Activated CD4-positive, alpha-beta T cell treated with anti-CD3 and anti-CD28 coated beads, Interleukin-10, Interleukin-2, amounts not matched to agents 100 ng/mL and 50 ng/mL, durations not matched to agents 16 hours and 8 hours (primary cell): ENCODE measurements around the gene CRABP1.

Source experiments
- DNase-seq: peaks from one replicate; pipeline ENCODE4 v3.0.0-alpha.2; 2020

The CRABP1 gene

DNA sequence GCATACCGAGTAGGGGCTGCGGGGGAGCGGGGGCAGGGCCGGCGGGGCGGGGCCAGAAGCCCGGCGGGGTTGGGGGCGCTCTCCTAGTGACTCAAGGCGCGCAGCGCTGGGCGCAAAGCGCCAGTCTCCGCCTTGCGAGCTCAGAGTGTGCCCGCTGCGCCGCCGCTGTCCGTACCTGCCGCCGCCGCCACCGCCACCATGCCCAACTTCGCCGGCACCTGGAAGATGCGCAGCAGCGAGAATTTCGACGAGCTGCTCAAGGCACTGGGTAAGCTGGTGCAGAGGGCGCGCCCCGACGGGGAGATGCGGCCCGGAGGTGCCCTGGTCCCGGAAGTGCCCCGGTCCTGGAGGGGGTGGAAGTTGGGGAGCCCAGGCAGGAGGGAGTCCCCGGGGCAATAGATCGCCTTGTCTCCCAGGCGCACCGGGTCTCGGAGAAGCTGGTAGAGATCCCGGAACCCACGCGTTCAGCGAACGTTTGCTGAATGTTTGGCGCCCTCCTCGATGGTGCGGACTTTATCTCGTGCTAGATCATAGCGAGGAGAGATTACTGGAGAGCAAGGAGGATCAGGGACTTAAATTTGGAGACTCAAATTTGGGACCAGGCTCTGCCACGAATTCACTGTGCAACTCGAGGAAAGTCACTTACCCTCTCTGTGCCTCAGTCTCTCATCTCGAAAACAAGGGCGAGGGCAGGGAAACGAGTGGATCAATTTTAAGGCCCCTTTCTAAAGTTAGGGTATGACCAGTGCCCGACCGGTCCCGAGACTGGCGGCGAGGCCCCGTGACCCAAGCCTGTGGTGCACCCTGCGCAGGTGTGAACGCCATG, at the start of gene CRABP1:
TSS of gene CRABP1 (plus strand) at position 123 of the 826 bp plus-strand sequence. CDS start at position 199, 76 bp downstream.
- DNase-seq, result peak; percentile 9

DNA sequence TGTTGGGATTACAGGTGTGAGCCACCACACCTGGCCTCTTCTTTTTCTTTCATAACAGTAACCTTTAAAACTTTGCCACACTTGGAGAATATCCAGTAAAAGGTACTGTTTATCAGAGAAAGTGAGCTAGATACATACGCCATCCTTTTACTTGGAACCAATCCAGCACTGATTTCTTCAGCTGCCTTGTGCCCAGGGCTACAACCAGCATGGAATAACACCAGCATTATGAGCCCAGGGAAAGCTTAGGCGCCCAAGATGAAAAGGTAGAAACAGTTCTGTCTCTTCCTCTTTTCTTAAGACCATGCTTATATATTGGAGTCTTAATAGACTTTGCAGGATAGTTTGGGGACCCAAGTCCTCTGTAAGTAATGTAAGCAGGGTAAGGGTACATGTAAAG, 49.1 kb upstream of the CRABP1 start:
- DNase-seq, result no peak

DNA sequence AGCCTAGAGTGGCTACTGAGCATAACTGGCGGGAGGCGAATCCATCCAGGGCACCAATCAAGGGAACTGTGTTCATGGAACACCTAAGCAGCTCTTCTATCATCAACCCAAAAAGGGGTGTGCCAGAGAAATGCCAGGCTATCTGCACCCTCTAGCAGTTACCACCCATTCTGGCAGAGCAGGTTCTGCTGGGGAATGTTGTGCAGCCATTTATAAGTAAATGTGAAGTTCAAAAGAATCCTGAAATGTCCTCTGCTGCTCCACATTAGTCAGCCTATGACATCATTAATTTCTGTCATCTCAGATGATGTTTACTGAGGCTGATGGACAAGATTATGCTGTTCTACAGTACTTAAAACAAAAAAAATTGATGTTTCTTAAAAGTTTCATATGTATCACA, 48.5 kb upstream of the CRABP1 start:
- no peak for DNase-seq

DNA sequence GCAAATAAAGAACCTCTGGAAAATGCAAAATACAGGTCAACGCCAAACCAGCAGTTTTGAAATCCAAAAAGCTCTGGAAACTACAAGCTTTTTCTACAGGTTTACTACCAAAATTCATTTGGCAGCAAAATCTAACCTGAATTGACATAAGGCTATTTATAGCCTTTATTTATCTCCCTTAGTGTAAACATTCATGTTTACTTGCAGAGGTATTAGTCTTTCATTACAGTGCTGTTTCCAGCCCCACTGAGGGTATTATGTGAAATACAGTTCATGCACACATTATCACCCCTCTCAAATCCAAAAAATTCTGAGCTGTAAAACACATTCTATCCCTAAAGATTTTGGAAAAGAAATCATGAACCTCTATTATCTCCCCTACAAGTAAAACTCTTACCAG, 47.9 kb upstream of the CRABP1 start:
- DNase-seq, result no peak

DNA sequence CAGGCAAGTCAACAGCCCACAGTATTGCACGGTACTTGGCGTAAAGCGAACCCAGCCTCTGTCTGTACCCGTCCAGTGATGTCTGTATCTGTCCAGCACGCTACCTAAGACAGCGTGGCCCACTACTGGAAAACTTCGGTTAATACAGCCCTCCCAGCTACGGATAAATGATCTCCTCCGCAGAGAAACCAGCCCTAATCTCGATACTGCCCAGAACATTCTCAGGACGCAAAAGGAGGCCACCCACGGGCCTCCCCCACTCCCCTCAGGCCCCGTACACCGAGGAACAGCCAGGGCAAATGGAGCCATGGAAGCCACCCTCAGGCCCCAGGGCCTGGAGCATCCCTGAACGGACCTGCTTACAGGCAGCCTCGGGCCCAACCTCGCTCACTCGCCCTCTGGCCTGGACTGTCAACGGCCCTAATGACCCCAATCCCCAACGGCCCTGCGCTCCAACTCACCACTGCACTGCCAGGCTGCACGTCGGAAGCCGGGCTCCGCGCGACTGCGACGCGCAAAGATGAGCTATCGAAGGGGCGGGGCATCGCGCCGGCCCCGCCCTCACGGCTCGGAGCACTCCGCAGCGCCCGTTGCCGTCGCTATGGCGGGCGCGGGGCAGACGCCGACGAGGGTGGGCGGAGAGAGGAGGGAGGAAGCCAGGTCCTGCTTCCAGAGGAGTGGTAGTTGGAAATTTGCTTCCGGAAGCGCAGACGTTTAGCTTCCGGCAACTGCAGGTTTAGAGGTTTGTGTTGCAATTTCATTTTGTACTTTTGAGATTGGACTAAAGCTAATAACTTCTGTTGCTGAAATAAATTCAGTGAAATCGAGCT, 40.8 kb upstream of the CRABP1 start, which contains the start of gene SKIC8:
TSS of gene SKIC8 (minus strand) at position 509 of the 830 bp plus-strand sequence. CDS start 3,923 bp downstream, outside the sequence.
- DNase-seq, result peak; percentile 96

DNA sequence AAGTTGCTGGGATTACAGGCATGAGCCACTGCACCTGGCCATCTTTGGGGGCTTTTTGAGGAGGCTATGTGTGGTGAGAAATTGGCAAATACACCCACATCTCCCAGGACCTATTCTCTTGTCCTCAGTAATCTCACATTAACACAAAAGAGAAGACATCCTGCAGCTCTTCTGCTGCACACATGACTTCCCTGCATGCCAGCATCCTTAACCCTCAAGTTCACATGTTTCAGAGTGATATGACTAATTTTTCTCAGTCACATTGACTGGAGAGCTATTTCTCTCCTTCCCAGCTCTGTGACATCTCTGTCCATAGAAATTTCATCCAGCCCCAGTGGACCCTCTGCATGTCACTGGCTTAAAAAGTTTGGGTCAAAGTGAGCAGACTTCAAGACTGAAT, 38.8 kb upstream of the CRABP1 start:
- peak; percentile 38 for DNase-seq

DNA sequence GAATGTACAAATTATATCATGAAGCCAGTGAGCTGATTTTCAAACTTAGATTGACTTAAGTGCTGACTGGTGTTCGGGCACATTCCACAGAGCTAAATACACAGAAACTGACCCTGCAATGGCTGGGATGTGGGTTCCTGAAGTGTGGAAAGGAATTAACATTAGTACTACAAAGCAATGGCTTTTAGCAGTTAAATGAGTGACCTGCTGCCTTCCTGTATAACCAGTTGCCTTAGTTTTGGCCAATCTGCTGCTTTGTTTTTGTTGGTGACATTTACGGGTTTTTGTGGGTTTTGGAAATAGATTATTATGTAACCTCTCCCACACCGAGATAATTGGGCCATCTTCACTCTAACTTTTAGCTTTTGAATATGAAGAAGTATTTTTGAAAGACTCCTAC, 38.3 kb upstream of the CRABP1 start:
- DNase-seq, result no peak

DNA sequence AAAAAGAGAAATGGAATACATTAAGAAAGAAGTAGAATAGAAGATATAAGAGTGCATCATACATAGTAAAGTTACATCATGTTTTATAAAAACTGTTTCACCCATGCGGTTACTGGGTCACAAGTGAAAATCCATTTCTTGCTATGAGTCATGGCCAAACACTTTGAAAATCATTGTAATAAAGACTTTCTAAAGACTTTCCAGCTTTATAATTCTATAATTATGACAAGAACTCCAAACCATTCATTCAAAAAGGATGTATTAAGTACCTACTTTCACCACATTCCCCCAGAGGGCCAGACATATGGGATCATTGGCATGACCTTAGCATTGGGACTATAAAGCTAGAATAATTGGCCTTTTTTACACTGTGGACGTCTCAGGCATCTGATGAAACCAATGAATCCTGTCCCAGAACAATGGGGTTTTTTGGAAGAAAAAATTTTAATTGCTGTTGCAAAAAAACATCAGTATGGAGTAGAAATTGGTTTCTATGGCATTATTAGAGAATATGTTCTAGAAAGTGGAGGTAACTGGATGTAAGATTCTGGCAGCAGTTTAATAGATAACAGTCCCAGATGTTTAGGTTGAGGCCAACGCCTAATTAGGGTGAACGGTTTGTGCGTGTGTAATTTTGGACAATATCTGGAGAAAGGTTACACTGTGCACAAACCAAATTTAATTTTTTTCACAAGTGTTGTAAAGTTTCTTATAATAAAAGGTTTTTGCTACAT, 37.4 kb upstream of the CRABP1 start:
- peak; percentile 56 for DNase-seq

DNA sequence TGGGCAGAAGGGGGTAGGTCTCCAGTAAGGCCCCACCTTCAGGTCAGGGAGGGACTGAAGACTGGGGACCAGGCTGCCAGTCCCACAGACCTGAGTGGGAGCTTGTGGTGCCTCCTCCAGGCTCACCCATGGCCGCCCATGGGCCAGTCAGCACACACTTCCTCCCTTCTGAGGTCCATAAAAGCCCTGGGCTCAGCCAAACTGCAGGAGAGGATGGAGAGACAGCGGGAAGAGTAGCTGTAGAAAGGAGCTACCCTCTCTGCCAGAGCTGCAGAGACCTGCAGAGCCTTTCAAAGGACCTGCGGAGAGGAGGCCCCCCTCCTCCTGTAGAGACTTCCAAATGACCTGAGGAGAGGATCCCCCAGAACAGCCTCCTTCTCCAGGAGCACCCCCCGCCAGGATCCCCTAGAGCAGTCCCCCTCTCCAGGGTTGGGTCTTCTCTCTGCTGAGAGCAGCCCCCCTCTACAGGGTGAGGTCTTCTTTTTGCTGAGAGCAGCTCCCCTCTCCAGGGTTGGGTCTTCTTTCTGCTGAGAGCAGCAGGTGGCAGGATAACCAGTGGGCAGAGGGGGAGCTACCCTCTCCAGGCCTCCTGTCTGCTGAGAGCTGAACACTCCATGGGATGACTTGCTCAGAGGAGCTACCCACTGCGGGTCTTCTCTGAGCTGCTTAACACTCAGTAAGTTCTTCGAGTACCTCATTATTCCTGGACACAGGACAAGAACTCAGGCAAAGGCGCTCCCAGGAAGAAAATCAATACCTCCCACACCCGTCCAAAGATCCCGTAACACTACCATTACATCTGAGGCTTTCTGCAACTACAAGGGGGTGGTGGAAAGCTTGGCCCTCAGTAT, 35.7 kb upstream of the CRABP1 start:
- no peak for DNase-seq

DNA sequence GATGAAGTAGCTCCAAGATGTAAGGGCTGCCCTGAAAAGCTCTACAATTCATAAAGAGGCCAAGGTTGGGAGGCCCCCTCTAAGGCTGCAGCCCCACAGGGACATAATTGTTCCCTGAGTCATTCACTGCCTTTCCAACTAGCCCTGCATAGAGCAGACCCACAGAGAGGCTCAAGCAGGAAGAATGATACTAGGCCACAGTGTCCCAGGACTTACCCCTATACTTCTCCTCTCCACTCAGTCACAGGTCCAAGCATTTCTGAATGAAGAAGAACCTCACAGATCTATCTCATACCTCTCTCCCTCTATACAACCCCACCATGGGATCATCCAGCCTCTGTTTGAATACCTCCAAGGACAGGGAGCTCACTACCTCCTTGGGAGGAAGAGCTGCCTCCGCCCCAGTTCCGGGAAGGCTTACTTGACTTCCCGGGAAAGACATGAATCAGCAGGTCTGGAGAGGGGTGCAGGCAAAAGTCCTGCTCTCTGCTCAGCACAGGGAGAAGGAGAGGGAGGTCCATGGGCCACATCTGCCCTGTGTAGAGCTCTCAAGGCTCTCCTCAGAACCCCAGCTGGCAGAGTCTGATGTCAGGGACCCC, 33.9 kb upstream of the CRABP1 start:
- no peak for DNase-seq

DNA sequence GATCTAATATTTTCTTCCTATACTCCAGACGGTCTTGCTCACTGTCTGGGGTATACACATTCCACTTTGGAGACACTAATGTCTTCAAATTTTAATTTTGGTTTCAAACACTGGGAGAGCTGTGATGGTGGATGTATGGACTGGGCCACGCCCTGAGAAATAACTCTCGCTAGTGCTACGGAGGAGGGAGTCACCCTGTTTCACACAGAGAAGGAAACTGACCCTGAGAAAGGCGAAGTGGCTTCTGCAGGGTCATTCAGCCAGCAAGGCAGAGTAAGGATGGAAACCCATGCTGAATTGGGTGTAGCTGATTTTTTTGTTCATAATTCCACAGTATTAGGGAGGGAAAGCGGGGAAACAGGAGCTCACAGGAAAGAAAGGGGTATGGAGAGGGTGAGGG, 32.2 kb upstream of the CRABP1 start:
- DNase-seq, result no peak

DNA sequence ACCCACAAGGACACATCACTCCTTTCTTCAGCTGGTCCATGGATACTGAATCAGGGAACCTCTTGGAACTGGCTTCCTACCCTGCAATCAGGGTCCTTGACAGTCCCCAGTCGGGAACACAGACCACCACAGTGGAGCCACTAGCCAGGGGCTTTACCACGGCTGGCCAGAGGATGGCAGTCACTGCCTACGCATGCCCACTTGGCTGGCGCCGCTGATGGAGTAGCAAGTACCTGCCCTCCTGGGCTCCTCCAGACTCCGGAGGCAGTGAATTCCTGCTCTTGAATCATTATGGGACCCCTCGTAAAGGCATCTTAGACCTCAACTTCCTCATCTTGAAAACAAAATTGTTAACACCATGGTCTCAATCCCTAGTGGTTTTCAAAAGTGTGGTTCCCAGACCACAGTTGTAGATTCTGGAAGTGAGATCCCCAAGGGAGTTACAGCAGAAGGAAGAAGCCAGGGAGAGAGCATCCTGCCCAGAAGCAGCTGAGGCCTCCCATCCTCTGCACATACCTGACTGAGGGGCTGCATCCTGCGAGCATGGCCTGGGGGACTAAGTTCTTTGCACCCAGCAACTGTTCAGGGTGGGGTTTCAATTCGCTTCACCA, 31.6 kb upstream of the CRABP1 start:
- peak; percentile 73 for DNase-seq

DNA sequence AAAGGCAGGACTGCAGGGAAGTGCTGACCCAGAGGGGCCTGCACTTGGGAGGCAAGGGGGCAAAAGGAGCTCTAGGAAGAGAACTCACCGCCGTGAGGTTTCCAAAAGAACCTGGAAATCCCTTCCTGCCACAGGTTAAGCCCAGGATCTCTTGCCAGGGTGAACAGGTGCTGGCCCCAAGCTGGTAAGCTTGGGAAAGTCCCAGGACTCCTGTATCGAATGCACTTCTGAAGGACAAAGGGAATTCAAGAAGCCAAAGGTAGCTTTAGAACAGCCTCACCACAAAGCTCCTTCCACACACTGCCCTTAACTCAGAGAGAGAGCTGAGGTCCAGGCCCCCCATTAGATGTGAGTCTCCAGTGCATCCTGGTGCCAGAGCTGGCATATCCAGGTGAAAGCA, 28.9 kb upstream of the CRABP1 start:
- DNase-seq, result no peak

DNA sequence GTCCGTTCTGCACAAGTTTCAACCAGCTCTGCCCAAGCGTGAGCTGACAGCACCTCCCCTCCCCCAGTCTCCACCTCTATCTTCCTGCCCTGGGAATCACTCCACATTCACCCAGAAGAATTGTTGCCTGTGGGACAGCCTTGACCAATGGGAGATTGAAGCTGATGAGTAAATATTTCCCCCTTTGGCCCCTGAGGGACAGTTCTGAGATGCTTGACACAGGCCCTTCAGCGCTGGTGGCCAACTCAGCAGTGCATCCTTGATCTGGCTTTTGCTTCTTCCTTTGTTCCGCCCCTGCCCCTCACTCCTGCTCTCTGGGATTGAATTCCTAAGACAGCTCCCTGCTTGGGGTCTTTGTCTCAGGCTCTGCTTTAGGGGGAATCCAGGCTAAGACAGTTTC, 27.6 kb upstream of the CRABP1 start:
- no peak for DNase-seq

DNA sequence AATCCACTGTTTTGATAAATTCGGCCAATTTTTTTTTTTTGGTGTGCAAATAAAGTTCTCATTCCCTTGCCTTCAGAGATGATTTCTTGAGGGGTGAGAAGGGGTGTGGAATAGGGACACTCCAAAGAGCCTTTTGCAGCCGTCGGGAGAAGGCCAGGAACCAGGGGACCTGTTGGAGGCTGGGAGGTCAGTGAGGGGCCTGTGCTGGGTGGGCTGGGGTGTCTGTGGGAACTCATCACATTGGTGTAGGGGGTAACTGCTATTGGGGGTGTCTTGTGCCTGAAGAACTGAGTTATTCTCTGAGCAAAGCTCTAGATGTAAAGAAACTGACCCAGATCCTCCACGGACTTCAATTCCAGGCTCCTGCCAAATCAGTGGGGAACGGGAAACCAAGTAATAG, 27.2 kb upstream of the CRABP1 start:
- DNase-seq, result no peak

DNA sequence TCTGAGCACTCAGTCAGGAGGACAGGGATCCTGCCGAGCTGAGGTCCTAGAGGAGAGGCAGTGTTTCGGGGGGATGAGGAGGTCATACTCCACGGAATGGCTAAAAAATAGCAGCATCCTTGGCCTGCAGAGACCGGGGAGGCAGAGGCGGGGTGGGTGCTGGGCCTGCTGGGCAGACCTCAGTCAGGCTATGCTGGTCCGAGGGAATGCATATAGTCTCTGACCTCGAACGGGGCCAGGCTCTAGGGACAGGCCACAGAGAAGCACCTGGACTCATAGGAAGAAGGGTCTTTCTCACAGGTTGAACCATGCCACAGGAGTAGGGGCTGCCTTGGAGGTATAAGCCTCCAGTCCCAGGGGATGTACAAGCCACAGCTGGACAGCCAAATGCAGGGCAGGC, 26.8 kb upstream of the CRABP1 start:
- no peak for DNase-seq

DNA sequence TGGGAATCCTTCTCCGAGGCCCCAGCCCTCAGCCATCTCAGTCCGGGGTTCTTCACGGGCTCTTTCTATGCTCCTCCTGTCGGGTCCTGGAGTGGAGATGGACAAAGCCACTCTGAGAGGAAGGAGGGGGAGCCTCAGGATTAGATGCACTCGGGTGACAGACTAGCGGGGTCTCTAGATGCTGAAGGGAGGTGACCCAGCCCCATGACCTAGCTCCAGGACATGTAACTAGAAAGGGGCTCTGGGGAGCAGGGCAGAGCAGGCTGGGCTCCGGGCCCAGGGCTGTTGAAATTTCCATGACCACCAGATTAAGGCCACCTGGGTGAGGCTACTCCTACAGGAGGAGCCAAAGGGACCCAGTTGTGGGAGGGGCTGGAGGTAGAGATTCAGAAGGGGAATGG, 26.0 kb upstream of the CRABP1 start:
- no peak for DNase-seq

DNA sequence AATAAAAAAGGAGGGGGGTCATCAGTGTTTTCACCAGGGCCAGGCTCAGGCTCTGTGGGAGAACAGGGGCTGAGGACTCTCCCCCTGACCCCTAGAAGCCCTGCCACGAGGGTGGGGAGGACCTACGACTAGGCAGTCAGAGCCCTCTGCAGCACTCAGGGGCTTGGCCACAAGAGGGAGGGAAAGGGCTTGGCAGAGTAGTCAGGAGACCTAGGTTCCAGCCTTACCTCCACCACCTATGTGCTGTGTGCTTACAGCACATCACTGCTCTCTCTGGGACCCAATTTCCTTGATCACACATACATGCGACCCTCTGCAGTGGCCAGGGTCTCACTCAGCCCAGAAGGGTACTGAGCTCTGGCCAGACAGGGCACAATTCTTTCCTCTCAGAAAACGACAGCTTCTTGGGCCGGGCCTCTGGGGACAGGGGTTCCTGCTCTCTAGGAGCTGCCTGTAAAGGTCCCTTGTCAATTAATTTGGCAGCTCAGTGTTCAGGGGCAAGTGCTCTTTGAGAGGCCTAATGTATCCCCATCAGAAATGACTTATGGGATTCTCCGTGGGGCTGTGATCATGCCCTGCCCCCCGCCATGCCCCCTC, 24.4 kb upstream of the CRABP1 start:
- no peak for DNase-seq

DNA sequence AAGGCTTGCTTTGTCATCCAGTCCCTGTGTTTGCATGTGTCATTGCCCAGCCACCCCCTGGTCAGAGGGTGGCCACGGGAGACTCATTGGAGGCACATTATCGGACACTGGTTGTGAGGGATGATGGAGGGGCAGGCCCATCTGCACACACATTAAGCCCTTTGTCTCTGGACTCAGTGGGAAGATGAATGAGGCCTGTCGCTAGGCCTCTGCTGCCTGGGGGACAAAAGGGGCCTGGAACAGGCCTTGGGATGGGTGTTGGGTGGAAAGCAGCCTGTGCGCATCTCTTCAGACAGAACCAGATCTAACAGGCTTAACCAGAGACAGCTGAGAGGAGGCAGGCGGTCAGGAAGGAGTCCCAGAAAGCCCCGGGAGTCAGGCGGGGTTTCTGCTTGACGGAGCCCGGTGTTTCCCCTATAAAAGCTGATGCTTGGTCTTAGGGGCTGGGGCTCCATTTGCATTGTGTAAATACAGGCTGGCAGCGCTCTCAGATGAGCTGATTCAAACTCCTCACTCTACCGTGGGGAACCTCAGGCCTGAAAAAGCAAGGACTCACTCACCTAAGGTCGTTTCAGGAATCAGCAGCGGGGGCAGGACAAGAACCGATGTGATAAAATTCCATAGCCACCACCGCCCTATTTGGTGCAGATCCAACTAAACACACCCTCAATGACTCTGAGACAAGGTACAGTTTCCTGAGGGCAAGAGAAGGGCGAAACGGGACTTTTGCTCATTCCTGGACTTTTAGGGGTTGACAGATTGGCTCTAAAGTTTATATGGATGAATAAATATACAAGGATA, 23.7 kb upstream of the CRABP1 start:
- no peak for DNase-seq
